ENCODE data around the gene PLEKHG3.

DNA sequence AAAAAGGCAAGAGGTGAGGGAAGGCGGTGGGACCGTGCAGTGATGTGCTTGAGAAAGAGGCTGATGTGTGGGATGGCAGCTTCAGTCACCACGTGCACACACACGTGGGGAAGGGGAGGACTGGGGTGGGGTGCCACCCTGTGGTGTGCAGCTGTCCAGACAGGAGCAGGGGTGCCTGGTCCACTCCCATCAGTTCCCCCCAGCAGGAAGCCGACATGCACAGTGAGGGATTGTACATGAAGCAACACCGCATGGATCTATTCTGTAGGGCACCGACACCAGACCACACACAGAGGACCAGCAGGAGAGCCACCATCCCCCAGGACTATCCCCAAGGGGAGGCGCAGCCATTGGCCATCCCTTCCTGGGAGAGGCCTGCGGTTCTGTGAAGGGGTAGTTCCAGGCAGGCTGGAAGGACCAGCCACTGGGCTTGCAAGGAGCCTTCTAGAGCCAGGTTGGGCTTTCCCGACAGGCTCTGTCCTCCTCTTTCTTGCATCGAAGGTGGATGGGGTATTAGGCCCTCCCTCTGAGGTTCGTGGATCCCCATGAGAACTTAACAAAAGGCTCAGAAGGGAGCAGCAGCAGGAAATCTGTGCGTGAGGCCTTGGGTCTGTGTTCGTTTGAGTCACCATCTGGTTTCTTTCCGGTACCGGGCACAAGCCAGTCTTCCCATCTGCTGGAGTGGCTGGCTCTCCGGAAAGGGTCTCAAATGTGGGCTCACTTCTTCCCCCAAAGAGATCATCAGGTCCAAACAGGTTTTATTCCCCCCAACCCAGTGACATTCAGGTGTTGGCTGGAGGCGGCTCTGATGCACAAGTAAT, 59.8 kb downstream of the PLEKHG3 start:
- TF ChIP-seq, protein P1, sequence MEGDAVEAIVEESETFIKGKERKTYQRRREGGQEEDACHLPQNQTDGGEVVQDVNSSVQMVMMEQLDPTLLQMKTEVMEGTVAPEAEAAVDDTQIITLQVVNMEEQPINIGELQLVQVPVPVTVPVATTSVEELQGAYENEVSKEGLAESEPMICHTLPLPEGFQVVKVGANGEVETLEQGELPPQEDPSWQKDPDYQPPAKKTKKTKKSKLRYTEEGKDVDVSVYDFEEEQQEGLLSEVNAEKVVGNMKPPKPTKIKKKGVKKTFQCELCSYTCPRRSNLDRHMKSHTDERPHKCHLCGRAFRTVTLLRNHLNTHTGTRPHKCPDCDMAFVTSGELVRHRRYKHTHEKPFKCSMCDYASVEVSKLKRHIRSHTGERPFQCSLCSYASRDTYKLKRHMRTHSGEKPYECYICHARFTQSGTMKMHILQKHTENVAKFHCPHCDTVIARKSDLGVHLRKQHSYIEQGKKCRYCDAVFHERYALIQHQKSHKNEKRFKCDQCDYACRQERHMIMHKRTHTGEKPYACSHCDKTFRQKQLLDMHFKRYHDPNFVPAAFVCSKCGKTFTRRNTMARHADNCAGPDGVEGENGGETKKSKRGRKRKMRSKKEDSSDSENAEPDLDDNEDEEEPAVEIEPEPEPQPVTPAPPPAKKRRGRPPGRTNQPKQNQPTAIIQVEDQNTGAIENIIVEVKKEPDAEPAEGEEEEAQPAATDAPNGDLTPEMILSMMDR (IDR thresholded peaks at IDR 0.05; ENCODE audit: low read length) = no peak
- TF ChIP-seq EZH2phosphoT487 (IDR thresholded peaks at IDR 0.05; ENCODE audit: low read length) = no peak

All from MM.1S (cell line).